HEK293T (cell line): ENCODE data around the gene OR4D10.
A peak's percentile ranks its signal among the peaks of the same experiment; 100 is the strongest.
"Not testable (repeated sequence)": the region's sequence is repeated elsewhere in the genome, so short reads cannot be mapped to it uniquely, and the experiment has no call there.

Source experiments
- CTCF ChIA-PET: fragments of 350-600 bp; formaldehyde crosslinking; extraction: SDS; loops from one replicate; lab custom pipeline; 2021; ENCODE audit warnings: antibody characterized with exemption, inconsistent platforms; lab: Yijun Ruan, JAX
- POLR2A ChIA-PET: fragments of 350-600 bp; formaldehyde crosslinking; extraction: SDS; loops from one replicate; lab custom pipeline; 2020; ENCODE audit warnings: antibody characterized with exemption, inconsistent platforms; lab: Yijun Ruan, JAX
- DNase-seq: peaks from one replicate; pipeline ENCODE4 v3.0.0; 2012; ENCODE audit warnings: mixed read lengths; ENCODE audit errors: extremely low spot score
- ARNT ChIP-seq: fragments of 450-650 bp; IDR thresholded peaks from 2 replicates; pipeline ENCODE4 v1.6.1; 2017; ENCODE audit warnings: mild to moderate bottlenecking
- BHLHE40 ChIP-seq: fragments of 450-650 bp; IDR thresholded peaks from 2 replicates; pipeline ENCODE4 v1.6.1; 2016; ENCODE audit warnings: mild to moderate bottlenecking, moderate library complexity, borderline replicate concordance
- CTBP1 ChIP-seq: fragments of 450-650 bp; IDR thresholded peaks from 2 replicates; pipeline ENCODE4 v1.6.1; 2016; ENCODE audit warnings: borderline replicate concordance
- ELF4 ChIP-seq: fragments of 450-650 bp; IDR thresholded peaks from 2 replicates; pipeline ENCODE4 v1.6.1; 2017; ENCODE audit warnings: antibody characterized with exemption
- FOXA1 ChIP-seq: fragments of 450-650 bp; IDR thresholded peaks from 2 replicates; pipeline ENCODE4 v1.6.1; 2016; ENCODE audit warnings: mild to moderate bottlenecking
- FOXM1 ChIP-seq: fragments of 450-650 bp; IDR thresholded peaks from 2 replicates; pipeline ENCODE4 v1.6.1; 2017; ENCODE audit warnings: mild to moderate bottlenecking, borderline replicate concordance
- HDGF ChIP-seq: fragments of 450-650 bp; IDR thresholded peaks from 2 replicates; pipeline ENCODE4 v1.6.1; 2017; ENCODE audit warnings: antibody characterized with exemption, borderline replicate concordance
- L3MBTL2 ChIP-seq: fragments of 450-650 bp; conservative IDR thresholded peaks from 2 replicates; pipeline ENCODE4 v1.6.1; 2016; ENCODE audit warnings: mild to moderate bottlenecking
- LEF1 ChIP-seq: fragments of 450-650 bp; IDR thresholded peaks from 2 replicates; pipeline ENCODE4 v1.6.1; 2017; ENCODE audit warnings: mild to moderate bottlenecking, borderline replicate concordance
- NFRKB ChIP-seq: fragments of 450-650 bp; IDR thresholded peaks from 2 replicates; pipeline ENCODE4 v1.6.1; 2016; ENCODE audit warnings: mild to moderate bottlenecking, moderate library complexity
- PKNOX1 ChIP-seq: fragments of 450-650 bp; IDR thresholded peaks from 2 replicates; pipeline ENCODE4 v1.6.1; 2016
- SP1 ChIP-seq: fragments of 450-650 bp; IDR thresholded peaks from 2 replicates; pipeline ENCODE4 v1.6.1; 2017
- SUZ12 ChIP-seq: fragments of 450-650 bp; IDR thresholded peaks from 2 replicates; pipeline ENCODE4 v1.6.1; 2016; ENCODE audit warnings: mild to moderate bottlenecking
- TARDBP ChIP-seq: fragments of 450-650 bp; IDR thresholded peaks from 2 replicates; pipeline ENCODE4 v1.6.1; 2016
- ZNF384 ChIP-seq: fragments of 450-650 bp; IDR thresholded peaks from 2 replicates; pipeline ENCODE4 v1.6.1; 2016

OR4D10 gene

GRCh38 chr11:59429924-59430516 lies 43.1 kb upstream of the OR4D10 start:
- TF ChIP-seq HDGF: no peak
- TF ChIP-seq CTBP1: no peak
- TF ChIP-seq PKNOX1: peak; percentile 50; the same call in 1 of the 2 replicates
- TF ChIP-seq ARNT: no peak
- CTCF ChIA-PET: no interaction called here
- POLR2A ChIA-PET: no interaction called here
- peak; percentile 55 for DNase-seq

GRCh38 chr11:59436169-59436568 lies 36.9 kb upstream of the OR4D10 start, which contains the start of gene OR5A1:
TSS of gene OR5A1 (plus strand) at chr11:59436469. CDS start at chr11:59443169, 6,700 bp downstream.
- TF ChIP-seq ZNF384: no peak
- no peak for TF ChIP-seq PKNOX1
- TF ChIP-seq BHLHE40: no peak
- no peak for TF ChIP-seq TARDBP
- TF ChIP-seq HDGF: no peak
- TF ChIP-seq FOXM1: no peak
- no peak for TF ChIP-seq SUZ12
- no peak for TF ChIP-seq ARNT
- no peak for TF ChIP-seq LEF1
- no peak for TF ChIP-seq SP1
- TF ChIP-seq ELF4: no peak
- ChIA-PET POLR2A (no interaction called here), CTCF (no interaction called here)
- no peak for DNase-seq

GRCh38 chr11:59437770-59438169 lies 35.3 kb upstream of the OR4D10 start:
- TF ChIP-seq ELF4 (no peak), L3MBTL2 (no peak), PKNOX1 (no peak), HDGF (no peak), ARNT (no peak), SP1 (no peak), ZNF384 (no peak)
- ChIA-PET CTCF (no interaction called here), POLR2A (no interaction called here)
- no peak for DNase-seq

GRCh38 chr11:59445624-59446023 lies 27.5 kb upstream of the OR4D10 start:
- DNase-seq, CTCF ChIA-PET, POLR2A ChIA-PET: not testable (repeated sequence)

- TF ChIP-seq TARDBP (no peak), SP1 (no peak), FOXM1 (no peak), LEF1 (no peak), HDGF (no peak), NFRKB (no peak)
- CTCF ChIA-PET: no interaction called here
- POLR2A ChIA-PET: no interaction called here
- DNase-seq: no peak
Measured at GRCh38 chr11:59448484-59448883, 24.6 kb upstream of the OR4D10 start.

GRCh38 chr11:59456661-59457060 lies 16.5 kb upstream of the OR4D10 start, which contains the start of gene OR4D6:
TSS of gene OR4D6 (plus strand) at chr11:59456961. CDS start at chr11:59456961, 0 bp downstream.
- TF ChIP-seq NFRKB (no peak), L3MBTL2 (no peak), ARNT (no peak), TARDBP (no peak), FOXA1 (no peak)
- ChIA-PET POLR2A (no interaction called here), CTCF (no interaction called here)
- DNase-seq: no peak

GRCh38 chr11:59459916-59460315 lies 13.2 kb upstream of the OR4D10 start:
- no peak for DNase-seq
- POLR2A ChIA-PET: no interaction called here
- CTCF ChIA-PET: no interaction called here
- TF ChIP-seq TARDBP: no peak
- no peak for TF ChIP-seq FOXM1
- TF ChIP-seq L3MBTL2: no peak

- TF ChIP-seq CTBP1: no peak
- DNase-seq: no peak
- CTCF ChIA-PET: no interaction called here
- POLR2A ChIA-PET: no interaction called here
Measured at GRCh38 chr11:59463190-59463641, 9.9 kb upstream of the OR4D10 start.
